Skin epidermis (tissue), 12 donors: ENCODE measurements around the gene USP6NL.
"Not testable (repeated sequence)": the region's sequence is repeated elsewhere in the genome, so short reads cannot be mapped to it uniquely, and the experiment has no call there.

ENCODE experiments used
- H3K27ac ChIP-seq, 21 experiments: fragments of 200-600 bp; sonication (generic) in 11 of 21; one replicate each; pipeline ENCODE4 v1.5.0; 2020; ENCODE audit warnings: mild to moderate bottlenecking in 3 of 21, inconsistent platforms in 2 of 21, moderate library complexity in 2 of 21
- H3K4me3 ChIP-seq, 7 experiments: fragments of 200-600 bp; sonication (generic) in 2 of 7; one replicate each; pipeline ENCODE4 v1.5.0; 2020; ENCODE audit warnings: inconsistent platforms in 2 of 7, mild to moderate bottlenecking in 2 of 7, moderate library complexity in 1 of 7

The USP6NL gene

GRCh38 chr10:11499425-11500071, 111.9 kb downstream of the USP6NL start:
- Histone ChIP-seq H3K27ac (no peak overlapping the region), H3K4me3 (no peak overlapping the region)

- no peak overlapping the region for H3K4me3 ChIP-seq
- H3K27ac ChIP-seq, result no peak overlapping the region
Measured at GRCh38 chr10:11498399-11498798, 113.1 kb downstream of the USP6NL start.

- not testable (repeated sequence) for H3K27ac ChIP-seq, H3K4me3 ChIP-seq
Measured at GRCh38 chr10:11494923-11495322, 116.5 kb downstream of the USP6NL start.

DNA sequence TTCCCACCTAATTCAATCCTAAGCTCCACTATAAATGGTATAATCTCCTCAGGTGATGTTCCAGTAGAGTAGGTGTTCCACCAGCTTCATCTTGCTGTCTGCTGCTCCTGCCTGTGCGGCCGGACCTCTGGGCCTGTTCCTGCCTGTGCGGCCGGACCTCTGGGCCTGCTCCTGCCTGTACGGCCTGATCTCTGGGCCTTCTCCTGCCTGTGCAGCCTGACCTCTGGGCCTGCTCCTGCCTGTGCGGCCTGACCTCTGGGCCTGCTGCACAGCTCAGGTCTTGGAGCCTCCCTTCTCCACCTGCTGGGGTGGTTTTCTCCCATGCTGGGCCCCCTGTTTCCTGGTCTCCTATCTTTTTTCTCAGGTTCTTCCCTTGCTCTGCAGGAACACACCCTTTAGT, 117.8 kb downstream of the USP6NL start:
- H3K27ac ChIP-seq, result no peak overlapping the region
- no peak overlapping the region for H3K4me3 ChIP-seq

DNA sequence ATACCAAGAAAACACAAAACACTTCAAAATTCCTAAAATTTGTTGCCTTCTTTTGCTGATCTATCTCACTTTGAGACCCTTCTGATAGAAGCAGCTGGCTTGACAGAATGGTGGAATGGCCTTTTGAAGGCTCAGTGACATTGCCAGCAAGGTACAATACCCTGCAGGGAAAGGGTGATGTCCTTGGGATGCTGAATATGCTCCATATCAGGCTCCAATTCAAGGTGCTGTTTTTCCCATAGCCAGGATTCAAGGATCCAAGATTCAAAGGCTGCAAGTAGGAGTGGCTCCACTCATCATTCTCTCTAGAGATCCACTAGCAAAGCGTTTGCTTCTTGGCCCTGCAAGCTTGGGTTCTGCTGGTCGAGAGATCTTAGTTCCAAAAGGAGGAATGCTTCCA, 120.4 kb downstream of the USP6NL start:
- Histone ChIP-seq H3K4me3 (no peak overlapping the region), H3K27ac (no peak overlapping the region)

DNA sequence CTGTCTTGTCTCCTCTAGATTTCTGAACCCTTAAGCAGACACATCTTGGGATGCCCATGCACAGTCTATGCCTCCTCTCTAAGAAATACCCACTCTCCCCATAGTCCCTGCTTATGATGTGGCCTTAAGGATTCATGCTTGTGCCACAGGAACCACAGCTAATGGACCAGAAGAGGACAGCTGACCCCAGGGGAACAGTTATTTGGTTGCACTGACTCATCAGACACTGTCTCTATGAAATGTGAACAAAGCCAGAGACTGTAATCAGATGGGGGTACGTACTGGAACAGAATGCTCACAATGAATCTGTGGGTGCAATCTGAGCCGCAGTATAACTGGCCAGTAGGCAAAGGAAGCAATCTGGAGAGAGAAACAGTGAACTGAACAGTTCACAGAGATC, 121.9 kb downstream of the USP6NL start:
- Histone ChIP-seq H3K4me3 (no peak overlapping the region), H3K27ac (no peak overlapping the region)

- no peak overlapping the region for H3K4me3 ChIP-seq
- no peak overlapping the region for H3K27ac ChIP-seq
Measured at GRCh38 chr10:11488126-11488525, 123.3 kb downstream of the USP6NL start.

GRCh38 chr10:11483201-11484148, 128.0 kb downstream of the USP6NL start:
- H3K27ac ChIP-seq, result no peak overlapping the region

DNA sequence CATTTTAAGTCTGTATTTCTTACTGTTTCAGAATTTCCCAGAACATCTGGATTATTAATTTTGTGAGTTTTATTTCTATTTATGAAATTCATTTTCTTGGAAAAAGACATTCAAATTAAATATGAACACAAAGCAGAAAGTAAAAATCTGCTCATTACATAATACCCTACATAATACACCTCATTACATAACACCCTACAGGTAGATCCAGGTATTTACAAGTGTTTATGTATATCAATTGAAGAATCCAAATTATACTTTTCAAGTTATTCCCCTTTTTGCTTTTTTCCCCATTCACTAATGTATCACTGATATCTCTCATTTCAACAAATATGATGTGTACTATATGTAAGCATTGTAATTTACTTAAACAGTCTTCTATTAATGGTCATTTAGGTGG, 129.1 kb downstream of the USP6NL start:
- Histone ChIP-seq H3K4me3 (no peak overlapping the region), H3K27ac (no peak overlapping the region)

More at GRCh38 chr10:11483201-11484148, 128.0 kb downstream of the USP6NL start:
- no peak overlapping the region for H3K4me3 ChIP-seq

DNA sequence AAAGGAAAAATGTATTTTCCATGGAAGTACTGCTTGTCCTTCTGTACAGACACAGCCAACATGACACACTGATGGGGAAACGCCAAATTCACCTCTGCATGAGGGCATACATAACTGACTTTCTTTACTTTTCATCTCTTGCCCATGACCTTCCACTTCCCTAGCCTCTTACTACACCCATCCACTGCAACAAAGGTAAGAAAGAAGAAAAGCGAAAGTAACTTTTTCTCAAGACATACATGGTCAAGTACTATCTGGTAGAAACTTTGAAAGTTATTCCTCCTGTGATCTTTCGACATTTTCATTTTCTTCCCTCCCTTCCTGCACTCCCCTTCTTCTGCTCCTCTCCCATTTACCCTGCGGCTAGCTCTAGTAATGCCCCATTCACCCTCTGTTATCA, 130.8 kb downstream of the USP6NL start:
- no peak overlapping the region for H3K4me3 ChIP-seq
- H3K27ac ChIP-seq, result no peak overlapping the region

GRCh38 chr10:11479300-11479699, 132.2 kb downstream of the USP6NL start:
- Histone ChIP-seq H3K27ac (no peak overlapping the region), H3K4me3 (no peak overlapping the region)

DNA sequence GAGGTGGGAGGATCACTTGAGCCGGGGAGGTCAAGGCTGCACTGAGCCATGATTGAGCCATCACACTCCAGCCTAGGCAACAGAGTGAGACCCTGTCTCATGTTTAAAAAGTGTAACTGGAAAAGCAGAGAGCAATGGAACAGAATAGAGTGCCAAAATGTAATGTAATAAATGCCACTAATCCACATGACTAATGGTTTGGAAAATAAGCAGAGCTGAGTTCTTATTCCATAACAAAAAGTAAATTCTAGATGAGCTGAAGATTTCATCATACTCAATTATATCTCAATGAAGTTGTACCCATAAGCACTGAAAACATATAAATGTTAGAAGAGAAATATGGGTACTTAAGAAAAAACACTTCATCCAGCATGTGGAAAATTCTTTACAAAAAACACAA, 132.6 kb downstream of the USP6NL start:
- H3K27ac ChIP-seq, result no peak overlapping the region
- no peak overlapping the region for H3K4me3 ChIP-seq

DNA sequence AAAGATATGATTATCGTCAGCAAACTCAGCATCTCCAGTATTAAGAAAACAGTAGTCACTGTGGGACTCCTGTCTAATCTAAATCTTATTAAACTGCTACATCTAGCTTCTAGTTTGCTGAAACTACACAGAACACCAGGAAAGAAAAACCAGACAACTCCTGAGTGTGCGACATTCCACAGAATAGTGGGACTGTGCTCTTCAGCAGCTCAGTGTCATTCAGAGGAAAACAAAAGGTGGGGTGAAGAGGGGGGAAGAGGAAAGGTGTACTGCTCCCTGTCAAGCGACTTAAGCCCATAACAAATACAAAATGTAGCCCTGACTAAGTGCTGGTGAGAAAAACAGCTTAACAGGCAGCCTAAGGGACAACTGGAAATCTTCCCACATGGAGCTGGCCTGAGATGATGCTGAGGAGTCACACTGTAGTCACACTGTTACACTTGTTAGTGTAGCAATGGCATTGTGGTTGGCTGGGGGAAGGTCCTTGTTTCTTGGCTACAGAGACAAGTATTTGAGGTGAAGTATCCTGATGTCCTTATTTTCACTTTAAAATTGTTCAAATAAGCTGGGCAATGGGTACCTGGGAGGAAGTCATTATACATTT, 135.5 kb downstream of the USP6NL start:
- Histone ChIP-seq H3K4me3 (no peak overlapping the region), H3K27ac (no peak overlapping the region)

DNA sequence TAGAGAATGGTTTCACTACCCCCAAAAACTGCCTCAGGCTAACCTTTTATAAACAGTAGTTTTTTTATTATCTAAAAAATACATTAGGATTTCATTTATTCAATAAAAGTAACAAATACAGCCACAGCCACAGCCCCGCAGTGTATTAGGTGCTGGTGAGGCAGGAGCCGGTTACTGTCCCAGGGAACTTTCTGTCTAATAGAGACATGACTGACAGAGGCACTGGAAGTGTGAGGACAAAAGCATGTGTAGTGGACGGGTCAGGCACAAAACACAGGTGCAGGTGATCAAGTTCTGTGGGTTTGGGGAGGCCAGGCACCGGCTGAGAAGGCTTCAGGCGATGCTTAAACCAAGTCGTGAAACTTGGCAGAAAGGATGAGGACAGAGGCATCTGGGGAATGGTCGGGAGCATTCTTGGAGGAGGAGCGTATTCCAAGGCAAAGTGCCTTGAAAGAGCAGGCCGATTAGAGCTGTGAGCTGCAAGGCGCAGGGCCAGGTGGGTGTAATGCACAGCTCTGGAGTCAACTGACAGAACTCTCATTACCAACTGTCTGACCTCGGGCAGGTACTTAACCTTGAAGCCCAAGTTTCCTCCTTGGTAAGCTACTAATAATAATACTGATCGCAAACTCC, 138.2 kb downstream of the USP6NL start:
- Histone ChIP-seq H3K27ac (no peak overlapping the region), H3K4me3 (no peak overlapping the region)

GRCh38 chr10:11472158-11472753, 139.2 kb downstream of the USP6NL start:
- Histone ChIP-seq H3K27ac (no peak overlapping the region), H3K4me3 (no peak overlapping the region)

DNA sequence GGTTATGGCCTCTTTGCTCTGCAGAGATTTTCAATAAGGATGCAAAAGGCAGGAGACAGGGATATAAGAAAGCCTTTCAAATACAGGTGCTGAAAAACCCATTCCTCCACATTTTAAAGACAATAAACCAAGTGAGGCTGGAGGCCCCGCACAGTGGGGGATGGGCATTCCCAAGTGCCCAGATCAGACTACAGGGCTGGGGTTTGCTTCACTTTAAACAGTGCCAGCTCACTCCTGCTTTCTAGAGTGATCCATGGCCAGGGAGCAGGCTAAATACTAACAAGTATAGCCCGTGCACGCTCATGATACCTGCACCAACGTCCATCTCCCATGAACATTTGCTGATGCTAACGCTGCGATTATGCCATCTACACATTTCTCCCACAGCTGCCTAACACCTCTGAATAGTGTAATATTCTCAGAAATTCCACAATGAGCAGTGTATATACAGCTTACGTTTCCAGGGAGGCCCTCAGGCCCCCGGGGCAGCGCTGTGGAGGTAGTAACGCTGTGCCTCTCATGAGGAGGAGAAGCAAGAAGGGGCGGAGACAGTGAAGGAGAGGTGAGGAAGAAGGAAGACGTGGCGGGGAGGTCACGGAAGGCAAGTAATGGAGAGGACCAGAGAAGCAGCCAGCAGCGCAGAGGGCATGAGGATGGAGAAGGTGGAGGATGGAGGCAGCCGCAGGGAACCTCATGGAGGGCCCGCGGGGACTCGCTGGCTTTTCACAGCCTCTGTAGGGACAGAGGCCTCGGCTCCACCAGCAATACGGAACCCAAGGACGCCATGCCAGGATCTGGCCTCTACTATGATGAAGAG, 141.7 kb downstream of the USP6NL start:
- H3K27ac ChIP-seq, result no peak overlapping the region
- no peak overlapping the region for H3K4me3 ChIP-seq

- Histone ChIP-seq H3K4me3 (no peak overlapping the region), H3K27ac (no peak overlapping the region)
Measured at GRCh38 chr10:11468126-11468742, 143.2 kb downstream of the USP6NL start.

DNA sequence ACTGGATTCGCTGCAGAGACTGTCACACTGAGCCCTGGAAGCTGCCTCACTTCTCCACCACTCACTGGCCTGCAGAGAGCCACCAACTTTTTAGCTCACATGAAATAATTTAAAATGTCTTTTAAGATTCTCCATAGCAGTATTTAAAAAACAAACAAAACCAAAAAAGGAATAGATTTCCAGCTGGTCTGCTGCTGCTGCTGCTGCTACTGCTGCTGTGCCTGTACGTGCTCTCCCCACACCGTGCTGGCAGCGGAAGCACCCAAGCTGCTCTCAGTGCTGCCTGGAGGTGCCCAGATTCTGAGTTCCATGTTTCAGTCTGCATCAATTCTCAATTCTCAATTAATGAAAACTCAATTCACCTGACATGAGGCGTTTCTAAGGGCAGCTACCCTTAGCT, 146.0 kb downstream of the USP6NL start:
- Histone ChIP-seq H3K4me3 (no peak overlapping the region), H3K27ac (no peak overlapping the region)

GRCh38 chr10:11463111-11463510, 148.3 kb downstream of the USP6NL start:
- Histone ChIP-seq H3K27ac (no peak overlapping the region), H3K4me3 (no peak overlapping the region)
